Inflammatory macrophage (primary cell): Measurements from ENCODE around the gene DHRSX.

Experiments used
- DNase-seq, 2 donors: peaks; one replicate each; pipeline ENCODE4 v3.0.0-alpha.2; 2020 to 2022

The DHRSX gene

DNA sequence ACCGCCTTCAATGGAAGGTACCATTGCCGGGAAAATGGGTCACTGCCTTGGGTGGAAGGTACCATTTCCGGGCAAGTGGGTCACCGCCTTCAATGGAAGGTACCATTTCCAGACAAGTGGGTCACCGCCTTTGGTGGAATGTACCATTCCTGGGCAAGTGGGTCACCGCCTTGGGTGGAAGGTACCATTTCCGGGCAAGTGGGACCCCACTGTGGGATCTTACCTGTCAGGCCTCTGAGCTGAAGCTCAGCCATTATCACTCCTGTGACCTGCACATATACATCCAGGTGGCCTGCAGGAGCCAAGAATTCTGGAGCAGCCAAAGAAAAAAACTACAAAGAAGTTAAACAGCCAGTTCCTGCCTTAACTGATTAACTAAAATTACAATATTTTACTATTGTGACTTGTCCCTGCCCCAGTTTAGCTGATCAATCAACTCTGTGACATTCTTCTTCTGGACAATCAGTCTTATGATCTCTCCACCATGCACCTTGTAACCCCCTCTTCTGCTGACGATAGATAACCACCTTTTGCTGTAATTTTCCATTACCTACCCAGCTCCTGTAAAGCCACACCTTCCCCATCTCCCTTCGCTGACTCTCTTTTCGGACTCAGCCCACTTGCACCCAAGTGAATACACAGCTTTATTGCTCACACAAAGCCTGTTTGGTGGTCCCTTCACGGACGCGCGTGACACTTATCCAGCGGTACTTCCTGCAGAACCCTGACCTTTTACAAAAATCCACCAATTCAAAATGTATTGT, 313.2 kb downstream of the DHRSX start:
- DNase-seq = no peak

DNA sequence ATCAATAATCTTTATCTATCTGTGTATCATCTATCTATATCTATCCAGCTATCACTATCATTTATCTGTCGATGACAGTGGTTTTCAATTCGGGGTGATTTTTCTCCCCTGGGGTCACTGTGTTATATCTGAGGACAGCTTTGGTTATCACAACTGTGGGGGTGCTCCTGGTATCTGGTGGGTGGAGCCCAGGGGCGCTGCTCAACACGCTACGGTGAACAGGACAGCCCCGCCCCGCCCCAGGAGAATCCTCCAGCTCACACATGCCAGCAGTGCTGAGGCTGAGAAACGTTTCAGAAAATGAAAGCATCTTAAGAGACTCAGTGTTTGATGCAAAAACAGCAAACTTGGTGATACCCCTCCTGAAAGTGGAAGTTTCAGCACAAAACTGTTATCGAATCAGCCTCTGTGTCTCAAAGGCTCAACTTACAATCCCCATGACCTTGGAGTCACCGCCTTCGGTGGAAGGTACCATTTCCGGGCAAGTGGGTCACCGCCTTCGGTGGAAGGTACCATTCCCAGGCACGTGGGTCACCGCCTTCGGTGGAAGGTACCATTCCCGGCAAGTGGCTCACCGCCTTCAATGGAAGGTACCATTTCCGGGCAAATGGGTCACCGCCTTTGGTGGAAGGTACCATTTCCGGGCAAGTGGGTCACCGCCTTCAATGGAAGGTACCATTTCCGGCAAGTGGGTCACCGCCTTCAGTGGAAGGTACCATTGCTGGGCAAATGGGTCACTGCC, 315.3 kb downstream of the DHRSX start:
- no peak for DNase-seq

DNA sequence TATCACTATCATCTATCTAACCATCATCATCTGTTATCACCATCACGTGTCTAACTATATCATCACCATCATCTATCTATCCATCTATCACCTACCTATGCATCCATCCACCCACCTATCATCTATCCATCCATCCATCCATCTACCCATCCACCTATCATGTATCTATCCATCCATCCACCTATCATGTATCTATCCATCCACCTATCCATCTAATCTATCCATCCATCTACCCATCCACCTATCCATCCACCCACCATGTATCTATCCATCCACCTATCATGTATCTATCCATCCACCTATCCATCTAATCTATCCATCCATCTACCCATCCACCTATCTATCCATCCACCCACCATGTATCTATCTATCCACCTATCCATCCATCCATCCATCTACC, 316.7 kb downstream of the DHRSX start:
- DNase-seq = no peak

DNA sequence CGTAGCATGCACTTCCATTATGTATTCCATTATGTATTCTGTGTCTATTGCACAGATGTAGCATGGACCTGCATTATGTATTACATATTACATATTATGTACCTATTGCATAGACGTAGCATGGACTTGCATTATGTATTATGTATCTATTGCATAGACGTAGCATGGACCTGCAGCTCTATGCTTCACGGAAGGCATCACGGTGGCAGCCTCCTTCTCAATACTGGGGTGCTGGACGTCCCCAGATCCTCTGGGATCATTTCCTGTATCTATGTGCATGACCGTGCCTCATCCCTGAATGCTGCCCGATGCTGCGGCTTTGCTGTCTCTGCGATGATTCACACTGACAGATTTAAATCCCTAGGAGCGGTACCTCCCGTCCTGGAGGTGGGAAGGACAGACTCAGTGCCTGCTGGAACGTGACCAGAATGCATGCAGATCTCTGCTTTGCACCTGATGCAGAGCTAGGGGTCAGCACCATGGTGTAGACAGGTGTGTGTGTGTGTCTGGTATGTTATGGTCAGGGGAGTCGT, 317.5 kb downstream of the DHRSX start:
- DNase-seq = no peak

DNA sequence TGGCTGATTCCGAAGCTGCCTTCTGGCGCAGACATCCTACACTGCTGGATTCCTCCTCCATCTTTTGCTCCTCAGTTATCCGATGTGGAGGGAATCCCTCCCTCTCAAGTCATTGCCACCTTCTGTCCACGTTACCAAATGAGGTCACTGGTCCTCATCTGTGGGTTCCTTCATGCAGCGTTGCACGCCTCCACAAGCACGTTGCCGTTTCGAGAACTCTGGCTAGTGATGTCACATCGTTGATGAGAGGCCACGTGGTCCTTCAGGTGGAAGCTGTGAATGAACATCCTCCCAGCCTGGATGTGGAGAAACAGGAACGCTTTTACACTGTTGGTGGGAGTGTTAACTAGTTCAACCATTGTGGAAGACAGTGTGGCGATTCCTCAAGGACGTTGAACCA, 323.2 kb downstream of the DHRSX start:
- no peak for DNase-seq

DNA sequence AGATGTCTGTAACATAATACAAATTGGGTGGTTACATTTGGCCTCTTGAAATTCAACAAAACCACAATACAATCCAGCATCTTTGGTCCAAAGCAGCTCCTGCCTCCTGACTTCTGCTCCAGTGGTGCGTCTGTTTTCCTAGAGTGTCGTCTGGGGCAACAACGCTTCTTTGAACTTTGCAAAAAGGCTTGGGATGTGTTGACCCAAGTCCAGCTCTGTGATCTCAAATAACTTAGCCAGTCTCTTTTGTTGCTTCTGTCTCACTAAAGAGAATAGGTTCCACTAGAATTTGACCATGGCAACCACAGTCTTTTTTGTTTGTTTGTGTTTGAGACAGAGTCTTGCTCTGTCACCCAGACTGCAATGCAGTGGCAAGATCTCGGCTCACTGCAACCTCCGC, 324.0 kb downstream of the DHRSX start:
- DNase-seq = no peak

DNA sequence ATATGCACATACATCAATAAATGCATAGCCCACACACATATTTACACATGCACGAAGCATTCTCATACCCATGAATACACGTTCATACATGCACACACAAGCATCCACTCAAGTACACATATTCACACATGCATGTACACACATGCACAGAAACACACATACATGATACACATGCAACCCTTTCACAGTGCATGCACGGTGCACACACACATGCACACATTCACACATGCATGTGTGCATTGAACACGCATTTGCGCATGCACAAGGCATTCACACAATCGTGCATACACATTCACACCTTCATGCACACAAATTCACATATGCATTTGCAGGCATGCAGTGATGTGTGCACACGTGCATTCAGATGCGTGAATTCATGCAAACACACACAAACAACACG, 324.5 kb downstream of the DHRSX start:
- no peak for DNase-seq

DNA sequence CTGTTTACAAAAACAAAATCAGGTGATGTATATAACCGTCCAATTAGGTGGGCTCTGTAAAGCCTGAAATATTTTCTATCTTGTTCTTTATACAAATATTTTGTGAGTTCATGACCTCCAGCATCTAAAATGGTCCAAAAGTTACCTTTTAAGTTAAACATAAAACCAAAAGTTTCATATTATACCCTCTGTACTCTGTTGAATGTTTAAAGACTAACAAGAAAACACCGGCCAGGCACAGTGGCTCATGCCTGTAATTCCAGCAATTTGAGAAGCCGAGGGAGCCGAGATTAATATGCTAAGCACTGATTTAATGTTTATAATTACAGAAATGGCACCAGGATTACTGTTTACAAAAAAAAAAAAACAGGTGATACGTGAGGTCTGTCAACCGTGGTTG, 328.4 kb downstream of the DHRSX start:
- DNase-seq = no peak
